Thyroid gland (tissue), 4 donors: ENCODE measurements around the gene RPP21. TPM values are rescaled to one million over a fixed set of nuclear protein-coding genes. Genes with fewer than 3 reads are reported as not detected.

Experiments
- DNase-seq, 2 donors: peaks; one replicate each; pipeline ENCODE4 v3.0.0-alpha.2; 2019
- H3K27ac ChIP-seq, 3 donors: fragments of 200-600 bp; sonication (generic); 1 replicate in 2 of 3; 2 replicates in 1 of 3; pipeline ENCODE4 v1.5.1; 2016 to 2019; ENCODE audit warnings: mild to moderate bottlenecking in 1 of 3, moderate library complexity in 1 of 3
- H3K27me3 ChIP-seq: fragments of 200-600 bp; sonication (generic); one replicate; pipeline ENCODE4 v1.5.1; 2019
- H3K36me3 ChIP-seq, 2 donors: fragments of 200-600 bp; sonication (generic); one replicate each; pipeline ENCODE4 v1.5.1; 2016 to 2019
- H3K4me1 ChIP-seq, 2 donors: fragments of 200-600 bp; sonication (generic); one replicate each; pipeline ENCODE4 v1.5.1; 2017 to 2019
- H3K4me3 ChIP-seq, 3 donors: fragments of 200-600 bp; sonication (generic); replicated peaks in 1 of 3; 1 replicate in 2 of 3; 2 replicates in 1 of 3; pipeline ENCODE4 v1.5.1; 2016; ENCODE audit warnings: mild to moderate bottlenecking in 1 of 3
- H3K9me3 ChIP-seq: fragments of 200-600 bp; sonication (generic); one replicate; pipeline ENCODE4 v1.5.1; 2017
- CTCF ChIP-seq, 6 experiments: fragments of 200-600 bp in 3 of 6; fragments of 450-650 bp in 3 of 6; sonication (generic) in 3 of 6; IDR thresholded peaks; one replicate each; pipeline ENCODE4 v1.5.1; 2016 to 2019; ENCODE audit warnings: antibody characterized with exemption in 6 of 6, mild to moderate bottlenecking in 2 of 6, inconsistent platforms in 1 of 6, moderate library complexity in 1 of 6
- POLR2A ChIP-seq, 2 donors: fragments of 450-650 bp; IDR thresholded peaks; one replicate each; pipeline ENCODE4 v1.6.1; 2017; ENCODE audit warnings: antibody characterized with exemption in 2 of 2, mild to moderate bottlenecking in 2 of 2, moderate library complexity in 1 of 2
- WGBS, 2 donors: methylation state at CpG; one replicate each; pipeline ENCODE4 v1.1.5; 2017; 5-methylcytosine and 5-hydroxymethylcytosine counted together
- intact Hi-C: fragments of 100-400 bp; cut with DNase I; formaldehyde crosslinking; loops from one replicate; pipeline ENCODE4 v1.15.1; 2023
- total RNA-seq, 4 donors: library from RNA; depleted of rRNA; stranded (reverse); fragments of >200 nt; gene quantifications; one replicate each; pipeline ENCODE4 v1.2.3, GENCODE V29; 2016

Gene RPP21
- total RNA-seq, 4 donors from 2014 or later = 27.2 to 88.7 (median 60.8) TPM

- Histone ChIP-seq H3K4me1 (peaks cover 0 to 5% of the 10 kb centered on the region in 2 donors), H3K36me3 (peaks cover 0 to 9% of the 10 kb centered on the region in 2 donors), H3K4me3 (no peak overlapping the region), H3K27me3 (no peaks in the 10 kb centered on the region), H3K9me3 (no peaks in the 10 kb centered on the region), H3K27ac (no peak overlapping the region)
- intact Hi-C loops = no loop called here
- no peak for TF ChIP-seq POLR2A (IDR thresholded peaks at IDR 0.05)
- no peak for TF ChIP-seq CTCF (IDR thresholded peaks at IDR 0.05)
- 57 to 71% methylated on average over 1 of the region's 1 CpG for WGBS, 2 donors
- DNase-seq = no peak
These were observed 5.6 kb downstream of the RPP21 start for GRCh38 chr6:30350524-30350923.

GRCh38 chr6:30352550-30352949 is 7.6 kb downstream of the RPP21 start:
- Histone ChIP-seq H3K9me3 (no peaks in the 10 kb centered on the region), H3K4me1 (no peaks in the 10 kb centered on the region), H3K4me3 (no peak overlapping the region), H3K36me3 (no peaks in the 10 kb centered on the region), H3K27ac (no peak overlapping the region), H3K27me3 (no peaks in the 10 kb centered on the region)
- no peak for DNase-seq
- TF ChIP-seq CTCF (IDR thresholded peaks at IDR 0.05) (no peak), POLR2A (IDR thresholded peaks at IDR 0.05) (no peak)
- intact Hi-C loops = no loop called here
- WGBS, 2 donors = 70 to 90% methylated on average over 2 of the region's 2 CpGs

DNA sequence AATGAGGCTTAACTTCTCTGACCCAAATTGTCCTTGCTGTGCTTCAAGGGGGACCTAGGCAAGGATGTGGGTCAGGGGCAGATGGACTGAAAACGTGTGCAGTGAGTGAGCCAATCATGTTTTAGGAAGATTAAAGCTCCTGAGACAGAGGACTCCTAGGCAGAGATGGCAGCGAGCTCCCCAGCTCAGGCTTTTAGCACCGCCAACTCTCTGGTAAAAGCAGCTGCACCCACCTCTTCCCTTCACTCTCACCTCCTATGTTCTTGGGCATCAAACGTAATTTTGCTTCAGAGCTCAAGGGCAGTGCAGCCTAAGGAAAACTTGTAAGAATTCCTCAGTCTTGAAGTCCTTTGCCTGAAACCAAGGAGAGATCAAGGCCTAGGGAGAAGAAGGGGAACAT is 10.3 kb downstream of the RPP21 start:
- intact Hi-C loops = no loop called here
- Histone ChIP-seq H3K4me3 (no peak overlapping the region), H3K27me3 (peaks cover 4% of the 10 kb centered on the region), H3K9me3 (no peaks in the 10 kb centered on the region), H3K27ac (no peak overlapping the region), H3K36me3 (no peaks in the 10 kb centered on the region), H3K4me1 (peaks cover 3 to 5% of the 10 kb centered on the region in 2 donors)
- no peak for DNase-seq
- no peak for TF ChIP-seq POLR2A (IDR thresholded peaks at IDR 0.05)
- TF ChIP-seq CTCF (IDR thresholded peaks at IDR 0.05) = no peak
- WGBS, 2 donors = 59 to 63% methylated on average over 4 of the region's 4 CpGs

GRCh38 chr6:30356536-30356935 is 11.6 kb downstream of the RPP21 start:
- H3K36me3 ChIP-seq = no peaks in the 10 kb centered on the region
- H3K9me3 ChIP-seq = no peaks in the 10 kb centered on the region
- H3K4me3 ChIP-seq = no peak overlapping the region
- TF ChIP-seq POLR2A (IDR thresholded peaks at IDR 0.05) = no peak
- no peak for TF ChIP-seq CTCF (IDR thresholded peaks at IDR 0.05)
- intact Hi-C loops = no loop called here
- peaks cover 3 to 5% of the 10 kb centered on the region in 2 donors for H3K4me1 ChIP-seq
- no peak overlapping the region for H3K27ac ChIP-seq
- DNase-seq = no peak
- WGBS, 2 donors = 83 to 85% methylated on average over 1 of the region's 1 CpG
- H3K27me3 ChIP-seq = peaks cover 4% of the 10 kb centered on the region

DNA sequence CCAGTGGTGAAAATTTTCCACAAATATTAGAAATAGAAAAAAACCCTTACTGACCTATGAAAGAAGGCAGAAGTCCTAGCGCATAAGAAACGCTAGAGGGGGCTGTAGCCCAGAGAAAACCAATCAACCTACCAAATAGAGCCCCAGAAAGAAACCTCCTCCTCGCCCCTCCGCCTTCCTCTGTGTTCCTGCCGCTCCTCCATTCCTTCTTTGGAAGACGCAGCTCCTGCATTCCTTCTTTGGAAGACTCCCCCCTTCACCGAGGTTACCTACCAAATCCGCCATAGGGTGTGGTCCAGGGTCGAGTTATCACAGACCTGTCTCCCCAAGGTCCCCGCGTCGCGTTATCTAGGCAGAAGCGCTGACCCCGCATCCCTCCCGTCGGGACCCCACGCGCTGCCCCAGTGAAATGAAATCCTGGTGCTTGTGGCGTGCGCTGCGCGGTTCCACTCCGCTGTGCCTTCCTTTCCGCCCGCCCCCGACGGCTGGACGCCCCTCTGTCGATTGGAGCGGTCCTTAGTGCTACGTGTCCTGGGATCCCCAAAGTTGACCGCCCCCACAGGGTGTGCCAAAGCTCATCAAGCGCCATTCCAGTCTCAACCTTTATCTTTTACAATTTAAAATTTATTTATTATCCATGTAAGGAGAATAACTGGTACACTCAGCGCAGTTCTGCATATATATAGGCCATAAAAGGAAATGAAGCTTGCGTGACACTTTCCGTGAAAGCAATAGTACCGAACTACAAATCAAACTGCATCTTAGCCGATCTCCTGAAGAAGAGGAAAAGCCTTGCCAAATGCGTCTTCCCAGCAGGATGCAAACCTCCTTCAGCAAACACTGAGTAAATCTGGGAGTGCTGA is 13.0 kb downstream of the RPP21 start:
- H3K27ac ChIP-seq = no peak overlapping the region
- intact Hi-C loops = no loop called here
- no peaks in the 10 kb centered on the region for H3K9me3 ChIP-seq
- peak overlapping the region in 1 of 3 donors; percentile 14 for H3K4me3 ChIP-seq
- peaks cover 4% of the 10 kb centered on the region for H3K27me3 ChIP-seq
- peak; percentile 42 to 47 for DNase-seq
- whole genome bisulfite sequencing, 2 donors = 3 to 6% methylated on average over 40 of the region's 40 CpGs
- peak in 4 of 6 experiments; percentile 39 to 75 (median 47) for TF ChIP-seq CTCF (IDR thresholded peaks at IDR 0.05)
- no peak for TF ChIP-seq POLR2A (IDR thresholded peaks at IDR 0.05)
- no peaks in the 10 kb centered on the region for H3K36me3 ChIP-seq
- peaks cover 3 to 5% of the 10 kb centered on the region in 2 donors for H3K4me1 ChIP-seq
